IPS DF 6.9 (cell line): ENCODE results near the gene NTNG2.
A peak's percentile ranks its signal among the peaks of the same experiment; 100 is the strongest.

ENCODE experiments used
- DNase-seq: peaks from one replicate; pipeline ENCODE4 v3.0.0-alpha.2; 2013; ENCODE audit warnings: low read depth, low spot score
- H3K27ac ChIP-seq: one replicate; pipeline ENCODE4 v1.5.1; 2013; ENCODE audit warnings: low read length, control low read depth
- H3K27me3 ChIP-seq: 2 replicates; pipeline ENCODE4 v1.6.1; 2013; ENCODE audit warnings: mild to moderate bottlenecking, low read length; ENCODE audit not compliant: control insufficient read depth, insufficient read depth
- H3K36me3 ChIP-seq: 2 replicates; pipeline ENCODE4 v1.6.1; 2013; ENCODE audit warnings: low read length; ENCODE audit not compliant: control insufficient read depth, insufficient read depth
- H3K4me1 ChIP-seq: 2 replicates; pipeline ENCODE4 v1.6.1; 2013; ENCODE audit warnings: low read length; ENCODE audit not compliant: control insufficient read depth, insufficient read depth
- H3K4me3 ChIP-seq: 2 replicates; pipeline ENCODE4 v1.5.1; 2013; ENCODE audit warnings: mild to moderate bottlenecking, low read length
- H3K9me3 ChIP-seq: 2 replicates; pipeline ENCODE4 v1.6.1; 2013; ENCODE audit warnings: low read length, inconsistent platforms; ENCODE audit not compliant: control insufficient read depth, insufficient read depth
- WGBS: extraction: QIAGEN DNeasy Blood & Tissue Kit; methylation state at CpG from one replicate; pipeline ENCODE4 v1.1.7; 2013; ENCODE audit warnings: mixed read lengths, missing lambda C conversion rate; ENCODE audit not compliant: insufficient read length, insufficient coverage; 5-methylcytosine and 5-hydroxymethylcytosine counted together

NTNG2 gene

DNA sequence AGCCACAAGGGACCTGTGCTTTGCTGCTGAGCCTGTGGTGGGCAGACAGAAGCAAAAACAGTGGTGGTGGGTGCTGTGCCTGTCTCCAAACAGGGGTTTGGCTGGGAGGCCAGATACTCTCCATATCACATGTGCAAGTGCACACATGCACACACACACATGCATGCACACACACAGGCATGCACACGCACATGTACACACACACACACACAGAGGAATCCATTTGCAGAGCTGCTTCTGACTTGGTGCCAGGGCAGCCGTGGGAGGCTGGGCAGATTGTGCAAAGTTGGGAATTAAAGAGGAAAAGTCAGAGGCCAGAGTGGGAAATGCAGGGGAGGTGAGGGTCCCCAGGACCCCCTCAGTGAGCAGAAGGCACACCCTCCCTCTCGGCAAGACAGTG is 71.3 kb downstream of the NTNG2 start:
- WGBS: no CpG with 5 or more reads among the region's 3 CpGs
- H3K4me3 ChIP-seq: no peak overlapping the region
- no peaks in the 10 kb centered on the region for H3K36me3 ChIP-seq
- H3K9me3 ChIP-seq: no peaks in the 10 kb centered on the region
- H3K4me1 ChIP-seq: peaks cover 3% of the 10 kb centered on the region; the same call in 1 of the 2 replicates
- H3K27ac ChIP-seq: no peak overlapping the region
- DNase-seq: no peak
- H3K27me3 ChIP-seq: no peaks in the 10 kb centered on the region

GRCh38 chr9:132234535-132234934 is 72.7 kb downstream of the NTNG2 start:
- no CpG with 5 or more reads among the region's 12 CpGs for WGBS
- no peak overlapping the region for H3K4me3 ChIP-seq
- no peak overlapping the region for H3K27ac ChIP-seq
- no peak for DNase-seq
- no peaks in the 10 kb centered on the region for H3K9me3 ChIP-seq
- H3K36me3 ChIP-seq: no peaks in the 10 kb centered on the region
- H3K27me3 ChIP-seq: no peaks in the 10 kb centered on the region
- peaks cover 3% of the 10 kb centered on the region; the same call in 1 of the 2 replicates for H3K4me1 ChIP-seq

- Histone ChIP-seq H3K27ac (no peak overlapping the region), H3K9me3 (no peaks in the 10 kb centered on the region), H3K27me3 (no peaks in the 10 kb centered on the region), H3K36me3 (no peaks in the 10 kb centered on the region), H3K4me1 (peaks cover 3% of the 10 kb centered on the region; the same call in 1 of the 2 replicates), H3K4me3 (no peak overlapping the region)
- no peak for DNase-seq
- no CpG with 5 or more reads among the region's 9 CpGs for WGBS
Observed at GRCh38 chr9:132235125-132235524, 73.3 kb downstream of the NTNG2 start.

GRCh38 chr9:132235894-132236661 is 74.2 kb downstream of the NTNG2 start:
- WGBS: no CpG with 5 or more reads among the region's 19 CpGs
- Histone ChIP-seq H3K4me1 (peaks cover 8% of the 10 kb centered on the region), H3K9me3 (no peaks in the 10 kb centered on the region), H3K36me3 (no peaks in the 10 kb centered on the region), H3K27me3 (no peaks in the 10 kb centered on the region), H3K27ac (no peak overlapping the region), H3K4me3 (no peak overlapping the region)
- peak; percentile 74 for DNase-seq

- no peaks in the 10 kb centered on the region for H3K9me3 ChIP-seq
- no peaks in the 10 kb centered on the region for H3K27me3 ChIP-seq
- no peak overlapping the region for H3K4me3 ChIP-seq
- no CpG with 5 or more reads among the region's 18 CpGs for WGBS
- H3K4me1 ChIP-seq: peaks cover 8% of the 10 kb centered on the region
- no peak overlapping the region for H3K27ac ChIP-seq
- no peaks in the 10 kb centered on the region for H3K36me3 ChIP-seq
- no peak for DNase-seq
Observed at GRCh38 chr9:132236662-132237311, 74.9 kb downstream of the NTNG2 start.

DNA sequence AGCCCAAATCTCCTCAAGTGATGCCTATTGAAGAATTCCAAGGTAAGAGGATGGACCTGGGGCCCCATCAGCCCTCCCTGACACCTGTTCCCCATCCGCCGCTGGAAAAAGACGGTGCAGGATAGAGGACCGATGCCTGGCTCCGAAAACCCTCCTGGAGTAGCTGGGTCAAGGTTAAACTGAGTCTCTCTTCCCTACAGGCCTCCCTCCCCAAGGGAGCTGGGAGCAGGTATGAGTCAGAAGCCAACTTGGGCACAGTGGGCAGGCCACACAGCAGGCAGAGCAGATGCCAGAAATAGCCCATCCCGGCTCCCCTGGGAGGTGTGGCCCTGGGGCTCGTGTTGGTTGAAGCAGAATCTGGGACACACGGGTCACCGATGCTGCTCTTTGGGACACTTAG is 75.6 kb downstream of the NTNG2 start:
- WGBS: no CpG with 5 or more reads among the region's 9 CpGs
- DNase-seq: no peak
- no peak overlapping the region for H3K4me3 ChIP-seq
- H3K27me3 ChIP-seq: no peaks in the 10 kb centered on the region; the same call in 1 of the 2 replicates
- H3K36me3 ChIP-seq: no peaks in the 10 kb centered on the region
- peaks cover 8% of the 10 kb centered on the region for H3K4me1 ChIP-seq
- no peaks in the 10 kb centered on the region for H3K9me3 ChIP-seq
- no peak overlapping the region for H3K27ac ChIP-seq

GRCh38 chr9:132238026-132238972 is 76.4 kb downstream of the NTNG2 start:
- Histone ChIP-seq H3K36me3 (no peaks in the 10 kb centered on the region), H3K4me3 (no peak overlapping the region), H3K9me3 (no peaks in the 10 kb centered on the region), H3K27ac (no peak overlapping the region), H3K27me3 (peaks cover 2% of the 10 kb centered on the region; the same call in 1 of the 2 replicates), H3K4me1 (peaks cover 8% of the 10 kb centered on the region)
- WGBS: no CpG with 5 or more reads among the region's 22 CpGs
- DNase-seq: no peak

DNA sequence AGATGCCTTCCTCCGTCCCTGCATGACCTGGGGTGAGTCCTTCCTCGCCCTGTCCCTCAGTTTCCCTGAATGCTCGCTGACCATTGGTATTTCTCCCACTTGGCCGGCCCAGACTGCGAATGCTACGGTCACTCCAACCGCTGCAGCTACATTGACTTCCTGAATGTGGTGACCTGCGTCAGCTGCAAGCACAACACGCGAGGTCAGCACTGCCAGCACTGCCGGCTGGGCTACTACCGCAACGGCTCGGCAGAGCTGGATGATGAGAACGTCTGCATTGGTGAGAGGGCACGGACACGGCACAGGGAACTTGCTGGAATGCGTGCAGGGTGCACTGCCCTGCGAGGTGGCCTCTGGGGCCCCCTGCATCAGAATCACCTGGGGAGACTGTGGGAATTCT is 77.1 kb downstream of the NTNG2 start:
- Histone ChIP-seq H3K9me3 (no peaks in the 10 kb centered on the region), H3K4me3 (no peak overlapping the region), H3K27ac (no peak overlapping the region), H3K4me1 (peaks cover 8% of the 10 kb centered on the region), H3K27me3 (peaks cover 2% of the 10 kb centered on the region; the same call in 1 of the 2 replicates), H3K36me3 (no peaks in the 10 kb centered on the region)
- DNase-seq: no peak
- WGBS: no CpG with 5 or more reads among the region's 19 CpGs

DNA sequence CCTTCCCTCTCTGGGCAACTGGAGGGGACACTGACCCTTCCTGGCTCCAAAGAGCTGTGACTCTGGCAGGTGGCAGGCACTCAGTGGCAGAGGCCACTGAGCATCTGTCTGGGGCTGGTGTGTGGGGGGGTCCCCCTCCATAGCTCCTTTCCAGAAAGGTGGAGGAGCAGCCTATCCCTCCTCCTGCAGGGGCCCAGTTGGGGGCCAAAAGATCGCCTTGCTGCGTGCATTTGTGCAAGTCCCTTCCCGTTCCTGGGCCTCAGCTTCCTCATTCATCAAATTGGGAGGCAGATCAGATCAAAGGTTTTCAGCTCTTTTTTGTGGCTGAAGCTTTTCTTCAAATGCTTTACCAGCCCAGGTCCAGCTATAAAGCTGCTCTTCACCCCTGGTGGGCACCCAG is 77.7 kb downstream of the NTNG2 start:
- DNase-seq: no peak
- no peaks in the 10 kb centered on the region for H3K36me3 ChIP-seq
- no peak overlapping the region for H3K27ac ChIP-seq
- WGBS: no CpG with 5 or more reads among the region's 3 CpGs
- H3K4me1 ChIP-seq: peaks cover 8% of the 10 kb centered on the region
- no peaks in the 10 kb centered on the region for H3K9me3 ChIP-seq
- H3K4me3 ChIP-seq: no peak overlapping the region
- peaks cover 2% of the 10 kb centered on the region; the same call in 1 of the 2 replicates for H3K27me3 ChIP-seq
